HepG2 (cell line): ENCODE data around the gene FBXO44. TPM values are rescaled to one million over a fixed set of nuclear protein-coding genes. Genes with fewer than 3 reads are reported as not detected.

Source experiments
- NAIF1 ChIP-seq: sonication (generic); formaldehyde crosslinking; IDR thresholded peaks from 2 replicates; pipeline ENCODE4 v1.5.0; 2020; ENCODE audit warnings: mild to moderate bottlenecking, missing genetic modification reagents, borderline replicate concordance
- PRDM10 ChIP-seq: sonication (generic); formaldehyde crosslinking; IDR thresholded peaks from 2 replicates; pipeline ENCODE4 v1.4.0; 2020; ENCODE audit warnings: low read depth, missing genetic modification reagents
- SIX1 ChIP-seq: sonication (generic); formaldehyde crosslinking; IDR thresholded peaks from 2 replicates; pipeline ENCODE4 v1.4.0; 2020; ENCODE audit warnings: missing genetic modification reagents, borderline replicate concordance
- U2AF2 ChIP-seq: fragments of 200-400 bp; formaldehyde crosslinking; IDR thresholded peaks from 2 replicates; pipeline ENCODE4 v1.6.1; 2017; ENCODE audit warnings: low read depth, mild to moderate bottlenecking, low read length
- ZBTB26 ChIP-seq: IDR thresholded peaks from 2 replicates; pipeline ENCODE4 v1.6.1; 2016; ENCODE audit warnings: missing compliant biosample characterization, missing genetic modification reagents, borderline replicate concordance
- ZNF263 ChIP-seq: sonication (generic); formaldehyde crosslinking; IDR thresholded peaks from 2 replicates; pipeline ENCODE4 v1.4.0; 2020; ENCODE audit warnings: missing genetic modification reagents
- ZNF496 ChIP-seq: sonication (generic); formaldehyde crosslinking; IDR thresholded peaks from 2 replicates; pipeline ENCODE4 v1.8.1; 2023; ENCODE audit warnings: mild to moderate bottlenecking, moderate library complexity, missing genetic modification reagents; ENCODE audit not compliant: insufficient replicate concordance
- ZSCAN5A ChIP-seq: sonication (generic); formaldehyde crosslinking; IDR thresholded peaks from 2 replicates; pipeline ENCODE4 v1.8.0; 2022; ENCODE audit warnings: mild to moderate bottlenecking, missing genetic modification reagents, borderline replicate concordance
- polyA plus RNA-seq, 8 experiments: library from polyadenylated mRNA; depleted of rRNA in 3 of 8; stranded (reverse) in 7 of 8; unstranded in 1 of 8; fragments of >200 nt; fragmentation: Illumina TruSeq in 4 of 8; extraction: Trizol in 4 of 8; gene quantifications; 2 replicates each; pipeline versions ENCODE4 v1.2.1 to v1.2.3, GENCODE V29; 2011 to 2016; ENCODE audit warnings: low read depth in 4 of 8, missing spikeins in 1 of 8, mixed read lengths in 1 of 8; ENCODE audit not compliant: insufficient read depth in 1 of 8
- total RNA-seq, 5 experiments: library from RNA; depleted of rRNA; stranded (reverse); fragments of >200 nt; fragmentation: Illumina TruSeq; extraction: Trizol; gene quantifications; 2 replicates each; pipeline ENCODE4 v1.2.3, GENCODE V29; 2016; ENCODE audit warnings: low read depth in 1 of 5

The FBXO44 gene
- total and polyA plus RNA-seq, 2 of the 13 experiments (the other 11 are each of a cell fraction or from before 2014, with no cell fraction given): 22.4 to 27.9 TPM

GRCh38 chr1:11653101-11653860, 1.4 kb upstream of the FBXO44 start (continued):
- TF ChIP-seq U2AF2: no peak
- peak; percentile 51 for TF ChIP-seq PRDM10 (CRISPR knock-in tag)
- no peak for TF ChIP-seq ZSCAN5A (CRISPR knock-in tag)
- peak; percentile 95 for TF ChIP-seq ZBTB26
- TF ChIP-seq NAIF1 (CRISPR knock-in tag): no peak
- peak; percentile 90; the same call in 1 of the 2 replicates for TF ChIP-seq SIX1 (CRISPR knock-in tag)
- TF ChIP-seq ZNF263 (CRISPR knock-in tag): no peak
- TF ChIP-seq ZNF496 (CRISPR knock-in tag): no peak
- TF ChIP-seq, all 625 proteins: peak for 113
